ENCODE measurements around the gene SATB2.

Gene SATB2

GRCh38 chr2:199342334-199342733 lies 115.4 kb downstream of the SATB2 start:
- H3K4me3 ChIP-seq (ENCODE audit: low read length), result no peak overlapping the region
- H3K9me3 ChIP-seq (ENCODE audit: low read length), result no peaks in the 10 kb centered on the region
- H3K27me3 ChIP-seq (ENCODE audit: insufficient read depth, low read length), result no peaks in the 10 kb centered on the region
- no peak overlapping the region for H2AFZ ChIP-seq (ENCODE audit: low read depth, low read length)
- no peaks in the 10 kb centered on the region for H3K4me1 ChIP-seq (ENCODE audit: insufficient read depth, low read length)
- no peaks in the 10 kb centered on the region for H3K36me3 ChIP-seq (ENCODE audit: insufficient read depth, low read length)

- Histone ChIP-seq H3K4me1 (ENCODE audit: insufficient read depth, low read length) (no peaks in the 10 kb centered on the region), H3K27me3 (ENCODE audit: insufficient read depth, low read length) (no peaks in the 10 kb centered on the region), H3K4me3 (ENCODE audit: low read length) (no peak overlapping the region), H3K9me3 (ENCODE audit: low read length) (no peaks in the 10 kb centered on the region), H2AFZ (ENCODE audit: low read depth, low read length) (no peak overlapping the region), H3K36me3 (ENCODE audit: insufficient read depth, low read length) (no peaks in the 10 kb centered on the region)
These were observed 116.6 kb downstream of the SATB2 start for GRCh38 chr2:199341123-199341522.

- no peak overlapping the region for H3K4me3 ChIP-seq (ENCODE audit: low read length)
These were observed 117.7 kb downstream of the SATB2 start for GRCh38 chr2:199339891-199340605.

GRCh38 chr2:199336546-199336945 lies 121.2 kb downstream of the SATB2 start:
- H3K4me3 ChIP-seq (ENCODE audit: low read length), result no peak overlapping the region
- no peak overlapping the region for H2AFZ ChIP-seq (ENCODE audit: low read depth, low read length)
- no peaks in the 10 kb centered on the region for H3K9me3 ChIP-seq (ENCODE audit: low read length)
- no peaks in the 10 kb centered on the region for H3K4me1 ChIP-seq (ENCODE audit: insufficient read depth, low read length)
- no peaks in the 10 kb centered on the region for H3K27me3 ChIP-seq (ENCODE audit: insufficient read depth, low read length)
- H3K36me3 ChIP-seq (ENCODE audit: insufficient read depth, low read length), result no peaks in the 10 kb centered on the region

More at GRCh38 chr2:199339891-199340605, 117.7 kb downstream of the SATB2 start:
- Histone ChIP-seq H3K27me3 (ENCODE audit: insufficient read depth, low read length) (no peaks in the 10 kb centered on the region), H3K9me3 (ENCODE audit: low read length) (no peaks in the 10 kb centered on the region), H2AFZ (ENCODE audit: low read depth, low read length) (no peak overlapping the region), H3K36me3 (ENCODE audit: insufficient read depth, low read length) (no peaks in the 10 kb centered on the region), H3K4me1 (ENCODE audit: insufficient read depth, low read length) (no peaks in the 10 kb centered on the region)

GRCh38 chr2:199335502-199335901 lies 122.2 kb downstream of the SATB2 start:
- Histone ChIP-seq H3K4me1 (ENCODE audit: insufficient read depth, low read length) (no peaks in the 10 kb centered on the region), H2AFZ (ENCODE audit: low read depth, low read length) (no peak overlapping the region), H3K27me3 (ENCODE audit: insufficient read depth, low read length) (no peaks in the 10 kb centered on the region), H3K9me3 (ENCODE audit: low read length) (no peaks in the 10 kb centered on the region), H3K4me3 (ENCODE audit: low read length) (no peak overlapping the region), H3K36me3 (ENCODE audit: insufficient read depth, low read length) (no peaks in the 10 kb centered on the region)

GRCh38 chr2:199329466-199329865 lies 128.3 kb downstream of the SATB2 start:
- H3K27me3 ChIP-seq (ENCODE audit: insufficient read depth, low read length), result no peaks in the 10 kb centered on the region

GRCh38 chr2:199329031-199329430 lies 128.7 kb downstream of the SATB2 start:
- Histone ChIP-seq H2AFZ (ENCODE audit: low read depth, low read length) (no peak overlapping the region), H3K9me3 (ENCODE audit: low read length) (no peaks in the 10 kb centered on the region), H3K36me3 (ENCODE audit: insufficient read depth, low read length) (peaks cover 8% of the 10 kb centered on the region), H3K4me1 (ENCODE audit: insufficient read depth, low read length) (no peaks in the 10 kb centered on the region), H3K27me3 (ENCODE audit: insufficient read depth, low read length) (no peaks in the 10 kb centered on the region), H3K4me3 (ENCODE audit: low read length) (no peak overlapping the region)

More at GRCh38 chr2:199329466-199329865, 128.3 kb downstream of the SATB2 start:
- Histone ChIP-seq H2AFZ (ENCODE audit: low read depth, low read length) (no peak overlapping the region), H3K4me3 (ENCODE audit: low read length) (no peak overlapping the region), H3K4me1 (ENCODE audit: insufficient read depth, low read length) (no peaks in the 10 kb centered on the region), H3K36me3 (ENCODE audit: insufficient read depth, low read length) (peaks cover 8% of the 10 kb centered on the region), H3K9me3 (ENCODE audit: low read length) (no peaks in the 10 kb centered on the region)

GRCh38 chr2:199325881-199326280 lies 131.9 kb downstream of the SATB2 start:
- no peaks in the 10 kb centered on the region for H3K9me3 ChIP-seq (ENCODE audit: low read length)
- no peak overlapping the region for H3K4me3 ChIP-seq (ENCODE audit: low read length)
- H3K27me3 ChIP-seq (ENCODE audit: insufficient read depth, low read length), result no peaks in the 10 kb centered on the region
- H3K36me3 ChIP-seq (ENCODE audit: insufficient read depth, low read length), result peaks cover 8% of the 10 kb centered on the region
- no peak overlapping the region for H2AFZ ChIP-seq (ENCODE audit: low read depth, low read length)
- H3K4me1 ChIP-seq (ENCODE audit: insufficient read depth, low read length), result no peaks in the 10 kb centered on the region

GRCh38 chr2:199322151-199322550 lies 135.6 kb downstream of the SATB2 start:
- H3K4me3 ChIP-seq (ENCODE audit: low read length), result no peak overlapping the region
- no peaks in the 10 kb centered on the region for H3K27me3 ChIP-seq (ENCODE audit: insufficient read depth, low read length)
- no peaks in the 10 kb centered on the region for H3K9me3 ChIP-seq (ENCODE audit: low read length)
- H2AFZ ChIP-seq (ENCODE audit: low read depth, low read length), result no peak overlapping the region
- H3K4me1 ChIP-seq (ENCODE audit: insufficient read depth, low read length), result no peaks in the 10 kb centered on the region
- H3K36me3 ChIP-seq (ENCODE audit: insufficient read depth, low read length), result no peaks in the 10 kb centered on the region

- no peak overlapping the region for H3K4me3 ChIP-seq (ENCODE audit: low read length)
- no peaks in the 10 kb centered on the region for H3K36me3 ChIP-seq (ENCODE audit: insufficient read depth, low read length)
- no peaks in the 10 kb centered on the region for H3K27me3 ChIP-seq (ENCODE audit: insufficient read depth, low read length)
- H2AFZ ChIP-seq (ENCODE audit: low read depth, low read length), result no peak overlapping the region
- no peaks in the 10 kb centered on the region for H3K4me1 ChIP-seq (ENCODE audit: insufficient read depth, low read length)
- H3K9me3 ChIP-seq (ENCODE audit: low read length), result no peaks in the 10 kb centered on the region
These were observed 140.1 kb downstream of the SATB2 start for GRCh38 chr2:199317646-199318045.

GRCh38 chr2:199316851-199317250 lies 140.9 kb downstream of the SATB2 start:
- Histone ChIP-seq H3K27me3 (ENCODE audit: insufficient read depth, low read length) (no peaks in the 10 kb centered on the region), H2AFZ (ENCODE audit: low read depth, low read length) (no peak overlapping the region), H3K4me3 (ENCODE audit: low read length) (no peak overlapping the region), H3K9me3 (ENCODE audit: low read length) (no peaks in the 10 kb centered on the region), H3K36me3 (ENCODE audit: insufficient read depth, low read length) (no peaks in the 10 kb centered on the region), H3K4me1 (ENCODE audit: insufficient read depth, low read length) (peaks cover 7% of the 10 kb centered on the region)

GRCh38 chr2:199315299-199316179 lies 142.2 kb downstream of the SATB2 start:
- peaks cover 12% of the 10 kb centered on the region for H3K4me1 ChIP-seq (ENCODE audit: insufficient read depth, low read length)
- H3K27me3 ChIP-seq (ENCODE audit: insufficient read depth, low read length), result no peaks in the 10 kb centered on the region
- H3K4me3 ChIP-seq (ENCODE audit: low read length), result no peak overlapping the region
- H3K36me3 ChIP-seq (ENCODE audit: insufficient read depth, low read length), result no peaks in the 10 kb centered on the region
- no peak overlapping the region for H2AFZ ChIP-seq (ENCODE audit: low read depth, low read length)
- no peaks in the 10 kb centered on the region for H3K9me3 ChIP-seq (ENCODE audit: low read length)

GRCh38 chr2:199312931-199313330 lies 144.8 kb downstream of the SATB2 start:
- no peaks in the 10 kb centered on the region for H3K36me3 ChIP-seq (ENCODE audit: insufficient read depth, low read length)
- no peak overlapping the region for H2AFZ ChIP-seq (ENCODE audit: low read depth, low read length)
- H3K9me3 ChIP-seq (ENCODE audit: low read length), result peaks cover 2% of the 10 kb centered on the region
- no peak overlapping the region for H3K4me3 ChIP-seq (ENCODE audit: low read length)
- no peaks in the 10 kb centered on the region for H3K27me3 ChIP-seq (ENCODE audit: insufficient read depth, low read length)
- peaks cover 23% of the 10 kb centered on the region for H3K4me1 ChIP-seq (ENCODE audit: insufficient read depth, low read length)

Measured in neuron (in vitro differentiated cells).